Endothelial cell (in vitro differentiated cells): Measurements from ENCODE around the gene NTM. TPM values are rescaled to one million over a fixed set of nuclear protein-coding genes. Genes with fewer than 3 reads are reported as not detected.

Experiments used
- DNase-seq: peaks from one replicate; pipeline ENCODE4 v3.0.0; 2021; ENCODE audit warnings: low spot score
- H3K27ac Mint-ChIP-seq: one replicate; pipeline ENCODE4 v1.8.0; 2021; ENCODE audit warnings: mixed read lengths, inconsistent platforms; ENCODE audit not compliant: unreplicated experiment
- H3K27me3 Mint-ChIP-seq: one replicate; pipeline ENCODE4 v1.8.0; 2021; ENCODE audit warnings: mild to moderate bottlenecking, moderate library complexity, mixed read lengths, inconsistent platforms; ENCODE audit not compliant: unreplicated experiment
- H3K36me3 Mint-ChIP-seq: one replicate; pipeline ENCODE4 v1.8.0; 2021; ENCODE audit warnings: mild to moderate bottlenecking, low read depth, mixed read lengths, inconsistent platforms; ENCODE audit not compliant: unreplicated experiment
- H3K4me1 Mint-ChIP-seq: one replicate; pipeline ENCODE4 v1.8.0; 2021; ENCODE audit warnings: mild to moderate bottlenecking, mixed read lengths, inconsistent platforms; ENCODE audit not compliant: unreplicated experiment
- H3K4me3 Mint-ChIP-seq: one replicate; pipeline ENCODE4 v1.8.0; 2021; ENCODE audit warnings: mild to moderate bottlenecking, mixed read lengths, inconsistent platforms; ENCODE audit not compliant: unreplicated experiment
- H3K9me3 Mint-ChIP-seq: one replicate; pipeline ENCODE4 v1.8.0; 2021; ENCODE audit warnings: mixed read lengths, inconsistent platforms; ENCODE audit not compliant: unreplicated experiment
- CTCF ChIP-seq: fragments of 200-600 bp; sonication (generic); IDR thresholded peaks from one replicate; pipeline ENCODE4 v1.5.0; 2021; ENCODE audit warnings: antibody characterized with exemption; ENCODE audit not compliant: unreplicated experiment
- total RNA-seq: library from RNA; stranded (reverse); fragmentation: NEBNext Ultra II Directional; extraction: Animal tissue kit (Norgen Biotek cat#: 25700); gene quantifications from one replicate; pipeline ENCODE4 v1.2.1, GENCODE V29; 2021; ENCODE audit not compliant: unreplicated experiment

The NTM gene
- total RNA-seq, 1 donor from 2014 or later, result 3.6 TPM

DNA sequence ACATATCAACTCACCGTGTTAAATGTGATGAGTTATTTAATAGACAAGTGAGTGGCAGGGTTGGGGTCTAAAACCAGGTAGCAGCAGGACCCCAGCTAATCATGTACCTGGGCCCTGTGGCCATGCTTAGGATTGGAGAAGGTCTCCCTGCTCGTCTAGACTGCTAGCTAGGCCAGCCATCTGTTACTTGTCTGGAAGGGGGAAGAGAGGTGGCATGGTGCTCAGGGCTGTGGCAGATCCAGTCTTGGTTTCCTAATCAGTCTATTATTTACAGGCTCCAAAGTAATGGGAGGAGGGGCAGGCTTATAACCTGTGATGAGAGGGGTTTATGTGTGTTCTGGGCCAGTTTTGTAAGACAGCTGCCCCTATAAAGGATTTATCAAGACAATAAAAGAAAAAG, 105.9 kb downstream of the NTM start:
- Mint-ChIP-seq H3K9me3 (no peaks in the 10 kb centered on the region), H3K4me1 (peaks cover 6% of the 10 kb centered on the region), H3K27me3 (peaks cover 5% of the 10 kb centered on the region), H3K27ac (no peak overlapping the region), H3K36me3 (no peaks in the 10 kb centered on the region), H3K4me3 (no peak overlapping the region)
- TF ChIP-seq CTCF, result no peak
- no peak for DNase-seq

DNA sequence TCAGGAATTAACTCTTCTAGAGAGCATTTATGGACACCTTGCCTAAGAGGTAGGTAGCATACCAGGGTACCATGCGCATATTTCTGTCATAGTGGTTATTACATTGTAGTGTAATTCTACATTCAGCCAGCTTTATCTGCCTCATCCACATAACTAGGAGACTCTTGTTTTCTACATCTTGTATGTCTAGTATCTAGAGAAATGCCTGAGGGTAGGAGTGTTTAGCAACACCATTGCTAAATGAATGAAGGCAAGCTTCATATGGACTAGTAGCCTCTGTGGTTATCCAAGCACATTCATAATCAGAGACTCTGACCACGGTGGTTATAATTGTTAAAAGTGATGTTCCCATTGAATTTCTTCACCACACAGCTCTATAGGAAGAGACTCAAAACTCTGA, 107.9 kb downstream of the NTM start:
- no peaks in the 10 kb centered on the region for H3K9me3 Mint-ChIP-seq
- peaks cover 3% of the 10 kb centered on the region for H3K27me3 Mint-ChIP-seq
- DNase-seq, result no peak
- H3K36me3 Mint-ChIP-seq, result no peaks in the 10 kb centered on the region
- no peak overlapping the region for H3K27ac Mint-ChIP-seq
- H3K4me3 Mint-ChIP-seq, result no peak overlapping the region
- TF ChIP-seq CTCF, result no peak
- peaks cover 4% of the 10 kb centered on the region for H3K4me1 Mint-ChIP-seq

DNA sequence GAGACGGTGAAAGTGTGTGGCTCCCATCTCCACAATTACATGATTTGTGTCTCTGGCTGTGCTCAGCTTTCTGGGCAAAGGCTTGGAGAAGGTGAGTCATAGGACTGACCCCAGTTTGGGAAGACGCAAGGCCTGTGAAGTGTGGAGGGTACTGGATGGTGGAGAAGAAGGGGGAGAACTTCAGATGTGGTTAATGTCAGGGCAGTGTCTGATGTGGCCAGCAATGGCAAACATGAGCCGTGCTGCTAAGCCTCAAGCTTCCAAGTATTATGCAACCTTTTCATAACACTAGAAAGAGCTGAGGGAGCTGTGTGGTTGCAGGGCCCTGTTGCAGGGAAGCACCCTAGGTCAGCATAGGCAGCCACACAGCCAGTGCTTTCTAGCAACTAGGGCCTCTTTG, 110.9 kb downstream of the NTM start:
- no peak for DNase-seq
- Mint-ChIP-seq H3K4me1 (no peaks in the 10 kb centered on the region), H3K9me3 (no peaks in the 10 kb centered on the region), H3K27ac (no peak overlapping the region), H3K4me3 (no peak overlapping the region), H3K27me3 (peaks cover 3% of the 10 kb centered on the region), H3K36me3 (no peaks in the 10 kb centered on the region)
- no peak for TF ChIP-seq CTCF

- no peak overlapping the region for H3K4me3 Mint-ChIP-seq
- TF ChIP-seq CTCF, result no peak
- H3K9me3 Mint-ChIP-seq, result no peaks in the 10 kb centered on the region
Observed at GRCh38 chr11:131481971-131482370, 111.6 kb downstream of the NTM start.

GRCh38 chr11:131483453-131483852, 113.0 kb downstream of the NTM start:
- DNase-seq, result no peak
- Mint-ChIP-seq H3K36me3 (no peaks in the 10 kb centered on the region), H3K27me3 (peaks cover 3% of the 10 kb centered on the region), H3K4me3 (no peak overlapping the region), H3K27ac (no peak overlapping the region), H3K4me1 (no peaks in the 10 kb centered on the region), H3K9me3 (no peaks in the 10 kb centered on the region)
- TF ChIP-seq CTCF, result no peak

More at GRCh38 chr11:131481971-131482370, 111.6 kb downstream of the NTM start:
- DNase-seq, result no peak
- Mint-ChIP-seq H3K27ac (no peak overlapping the region), H3K4me1 (no peaks in the 10 kb centered on the region), H3K36me3 (no peaks in the 10 kb centered on the region), H3K27me3 (peaks cover 3% of the 10 kb centered on the region)
